Gastrocnemius medialis (tissue), 4 donors: ENCODE data around the gene MTNR1A.

Source experiments
- POLR2A ChIP-seq, 2 donors: fragments of 450-650 bp; IDR thresholded peaks; one replicate each; pipeline ENCODE4 v1.6.1; 2017; ENCODE audit warnings: antibody characterized with exemption in 2 of 2, mild to moderate bottlenecking in 2 of 2, moderate library complexity in 2 of 2
- TF ChIP-seq, protein P1 (sequence below), 5 experiments: fragments of 450-650 bp in 3 of 5; fragments of 200-600 bp in 2 of 5; sonication (generic) in 2 of 5; IDR thresholded peaks in 4 of 5; conservative IDR thresholded peaks in 1 of 5; 1 replicate in 4 of 5; 2 replicates in 1 of 5; pipeline ENCODE4 v1.5.1; 2016 to 2019; ENCODE audit warnings: antibody characterized with exemption in 5 of 5, mild to moderate bottlenecking in 3 of 5, moderate library complexity in 3 of 5

DNA sequence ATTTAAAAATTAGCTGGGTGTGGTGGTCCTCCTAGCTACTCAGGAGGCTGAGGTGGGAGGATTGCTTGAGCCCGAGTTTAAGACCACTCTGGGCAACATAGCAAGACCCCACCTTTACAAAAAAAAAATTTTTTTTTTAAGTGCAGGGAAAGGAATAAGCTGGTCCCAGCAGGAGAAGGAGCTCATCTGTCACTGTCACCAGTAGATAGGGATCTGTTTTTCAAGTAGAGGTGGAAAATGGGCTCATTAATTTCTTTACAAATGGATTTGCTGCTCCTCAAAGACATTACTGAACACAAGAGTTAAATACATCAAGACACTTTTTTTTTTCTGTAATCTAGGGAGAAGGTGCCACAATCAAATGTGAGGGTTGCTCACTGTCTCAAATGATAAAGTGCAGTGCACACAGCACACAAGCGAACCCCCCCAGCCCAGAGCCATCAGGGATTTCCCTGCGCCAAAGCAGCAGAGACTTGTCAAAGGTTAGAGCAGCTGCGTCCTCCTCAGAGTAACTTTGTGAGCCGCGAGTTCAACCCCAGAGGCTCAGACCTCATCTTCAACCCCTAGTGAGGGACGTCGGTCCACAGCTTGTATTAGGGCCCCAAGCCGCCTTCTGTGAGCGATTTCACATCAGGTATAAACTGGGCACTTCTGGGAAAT, 14.3 kb upstream of the MTNR1A start:
- TF ChIP-seq, protein P1, sequence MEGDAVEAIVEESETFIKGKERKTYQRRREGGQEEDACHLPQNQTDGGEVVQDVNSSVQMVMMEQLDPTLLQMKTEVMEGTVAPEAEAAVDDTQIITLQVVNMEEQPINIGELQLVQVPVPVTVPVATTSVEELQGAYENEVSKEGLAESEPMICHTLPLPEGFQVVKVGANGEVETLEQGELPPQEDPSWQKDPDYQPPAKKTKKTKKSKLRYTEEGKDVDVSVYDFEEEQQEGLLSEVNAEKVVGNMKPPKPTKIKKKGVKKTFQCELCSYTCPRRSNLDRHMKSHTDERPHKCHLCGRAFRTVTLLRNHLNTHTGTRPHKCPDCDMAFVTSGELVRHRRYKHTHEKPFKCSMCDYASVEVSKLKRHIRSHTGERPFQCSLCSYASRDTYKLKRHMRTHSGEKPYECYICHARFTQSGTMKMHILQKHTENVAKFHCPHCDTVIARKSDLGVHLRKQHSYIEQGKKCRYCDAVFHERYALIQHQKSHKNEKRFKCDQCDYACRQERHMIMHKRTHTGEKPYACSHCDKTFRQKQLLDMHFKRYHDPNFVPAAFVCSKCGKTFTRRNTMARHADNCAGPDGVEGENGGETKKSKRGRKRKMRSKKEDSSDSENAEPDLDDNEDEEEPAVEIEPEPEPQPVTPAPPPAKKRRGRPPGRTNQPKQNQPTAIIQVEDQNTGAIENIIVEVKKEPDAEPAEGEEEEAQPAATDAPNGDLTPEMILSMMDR (IDR thresholded peaks at IDR 0.05 in 4 of 5, conservative IDR thresholded peaks at IDR 0.05 in 1 of 5), result no peak
- TF ChIP-seq POLR2A (IDR thresholded peaks at IDR 0.05), result no peak
